GM10248 (cell line): ENCODE data around the gene CYP21A2.
"Not testable (repeated sequence)": the region's sequence is repeated elsewhere in the genome, so short reads cannot be mapped to it uniquely, and the experiment has no call there.

Source experiments
- CTCF ChIA-PET: fragments of 300-600 bp; sonication (Branson Sonifier 250); formaldehyde crosslinking; extraction: SDS; loops from one replicate; lab custom pipeline; 2021; ENCODE audit warnings: antibody characterized with exemption; lab: Yijun Ruan, JAX
- POLR2A ChIA-PET: fragments of 350-650 bp; sonication (Branson Sonifier 250); formaldehyde crosslinking; extraction: SDS; loops from one replicate; lab custom pipeline; 2020; ENCODE audit warnings: antibody characterized with exemption; lab: Yijun Ruan, JAX
- DNase-seq: peaks from one replicate; pipeline ENCODE4 v3.0.0; 2012; ENCODE audit errors: extremely low spot score
- CTCF ChIP-seq: IDR thresholded peaks from 2 replicates; pipeline ENCODE4 v1.5.1; 2012; ENCODE audit warnings: mild to moderate bottlenecking, low read depth; ENCODE audit errors: extremely low read depth, missing control alignments, control extremely low read depth

Gene CYP21A2

GRCh38 chr6:32050562-32050961, 12.3 kb downstream of the CYP21A2 start:
- CTCF ChIA-PET, result no interaction called here
- DNase-seq, result no peak
- POLR2A ChIA-PET, result no interaction called here
- no peak for TF ChIP-seq CTCF

GRCh38 chr6:32052626-32053025, 14.4 kb downstream of the CYP21A2 start:
- DNase-seq, POLR2A ChIA-PET: not testable (repeated sequence)
- CTCF ChIA-PET, result interaction anchor here (1.3 kb wide), 1 partner anchor 66 kb away, joined by 3 read pairs; no protein-coding TSS in a partner anchor

GRCh38 chr6:32053314-32053713, 15.1 kb downstream of the CYP21A2 start:
- CTCF ChIA-PET, result interaction anchor here (1.3 kb wide), 1 partner anchor 66 kb away, joined by 3 read pairs; no protein-coding TSS in a partner anchor
- DNase-seq, POLR2A ChIA-PET: not testable (repeated sequence)

- POLR2A ChIA-PET, DNase-seq: not testable (repeated sequence)
- CTCF ChIA-PET, result interaction anchor here (1.2 kb wide), 1 partner anchor 63 kb away, joined by 3 read pairs; no protein-coding TSS in a partner anchor
Observed at GRCh38 chr6:32055756-32056155, 17.5 kb downstream of the CYP21A2 start.

GRCh38 chr6:32056254-32056653, 18.0 kb downstream of the CYP21A2 start:
- POLR2A ChIA-PET, result no interaction called here

GRCh38 chr6:32057966-32058365, 19.8 kb downstream of the CYP21A2 start:
- CTCF ChIA-PET, result interaction anchor here (2.9 kb wide), 1 partner anchor 10 kb away, joined by 12 read pairs; no protein-coding TSS in a partner anchor
- POLR2A ChIA-PET, result no interaction called here
- no peak for DNase-seq
- no peak for TF ChIP-seq CTCF

More at GRCh38 chr6:32056254-32056653, 18.0 kb downstream of the CYP21A2 start:
- no peak for TF ChIP-seq CTCF
- DNase-seq, result no peak
- CTCF ChIA-PET, result interaction anchor here (1.2 kb wide), 1 partner anchor 62 kb away, joined by 3 read pairs; no protein-coding TSS in a partner anchor

- ChIA-PET CTCF (interaction anchor here (2.9 kb wide), 1 partner anchor 10 kb away, joined by 12 read pairs; no protein-coding TSS in a partner anchor), POLR2A (no interaction called here)
- no peak for TF ChIP-seq CTCF
- DNase-seq, result no peak
Observed at GRCh38 chr6:32058511-32058963, 20.3 kb downstream of the CYP21A2 start.

- POLR2A ChIA-PET, result no interaction called here
- CTCF ChIA-PET, result no interaction called here
- no peak for TF ChIP-seq CTCF
- DNase-seq, result no peak
Observed at GRCh38 chr6:32060966-32061655, 22.9 kb downstream of the CYP21A2 start.
